HepG2 (cell line): ENCODE data around the gene TRIM25. TPM values are rescaled to one million over a fixed set of nuclear protein-coding genes. Genes with fewer than 3 reads are reported as not detected.

Experiments
- SAP130 ChIP-seq: IDR thresholded peaks from 2 replicates; pipeline ENCODE4 v1.6.1; 2016; ENCODE audit warnings: low read depth
- ZBTB42 ChIP-seq: sonication (generic); formaldehyde crosslinking; IDR thresholded peaks from 2 replicates; pipeline ENCODE4 v1.5.0; 2020; ENCODE audit warnings: mild to moderate bottlenecking, missing genetic modification reagents
- ZNF501 ChIP-seq: sonication (generic); formaldehyde crosslinking; IDR thresholded peaks from 2 replicates; pipeline ENCODE4 v1.5.1; 2020; ENCODE audit warnings: mild to moderate bottlenecking, moderate library complexity, missing genetic modification reagents
- ZNF737 ChIP-seq: sonication (generic); formaldehyde crosslinking; IDR thresholded peaks from 2 replicates; pipeline ENCODE4 v1.5.0; 2020; ENCODE audit warnings: missing genetic modification reagents, mild to moderate bottlenecking, borderline replicate concordance
- polyA plus RNA-seq, 8 experiments: library from polyadenylated mRNA; depleted of rRNA in 3 of 8; stranded (reverse) in 7 of 8; unstranded in 1 of 8; fragments of >200 nt; fragmentation: Illumina TruSeq in 4 of 8; extraction: Trizol in 4 of 8; gene quantifications; 2 replicates each; pipeline versions ENCODE4 v1.2.1 to v1.2.3, GENCODE V29; 2011 to 2016; ENCODE audit warnings: low read depth in 4 of 8, missing spikeins in 1 of 8, mixed read lengths in 1 of 8; ENCODE audit not compliant: insufficient read depth in 1 of 8
- total RNA-seq, 5 experiments: library from RNA; depleted of rRNA; stranded (reverse); fragments of >200 nt; fragmentation: Illumina TruSeq; extraction: Trizol; gene quantifications; 2 replicates each; pipeline ENCODE4 v1.2.3, GENCODE V29; 2016; ENCODE audit warnings: low read depth in 1 of 5
- TF ChIP-seq, protein P1 (sequence below): sonication (generic); formaldehyde crosslinking; IDR thresholded peaks from 2 replicates; pipeline ENCODE4 v1.4.0; 2020; ENCODE audit warnings: missing genetic modification reagents
- TF ChIP-seq, protein P2 (sequence below), 2 experiments: sonication (generic) in 1 of 2; formaldehyde crosslinking in 1 of 2; IDR thresholded peaks; 2 replicates each; pipeline versions ENCODE4 v1.4.0 to v1.6.1; 2016 to 2020; ENCODE audit warnings: borderline replicate concordance in 1 of 2, low read depth in 1 of 2, mild to moderate bottlenecking in 1 of 2, missing genetic modification reagents in 1 of 2

TRIM25 gene
- total and polyA plus RNA-seq, 2 of the 13 experiments (the other 11 are each of a cell fraction or from before 2014, with no cell fraction given) = 30.8 to 42.2 TPM

DNA sequence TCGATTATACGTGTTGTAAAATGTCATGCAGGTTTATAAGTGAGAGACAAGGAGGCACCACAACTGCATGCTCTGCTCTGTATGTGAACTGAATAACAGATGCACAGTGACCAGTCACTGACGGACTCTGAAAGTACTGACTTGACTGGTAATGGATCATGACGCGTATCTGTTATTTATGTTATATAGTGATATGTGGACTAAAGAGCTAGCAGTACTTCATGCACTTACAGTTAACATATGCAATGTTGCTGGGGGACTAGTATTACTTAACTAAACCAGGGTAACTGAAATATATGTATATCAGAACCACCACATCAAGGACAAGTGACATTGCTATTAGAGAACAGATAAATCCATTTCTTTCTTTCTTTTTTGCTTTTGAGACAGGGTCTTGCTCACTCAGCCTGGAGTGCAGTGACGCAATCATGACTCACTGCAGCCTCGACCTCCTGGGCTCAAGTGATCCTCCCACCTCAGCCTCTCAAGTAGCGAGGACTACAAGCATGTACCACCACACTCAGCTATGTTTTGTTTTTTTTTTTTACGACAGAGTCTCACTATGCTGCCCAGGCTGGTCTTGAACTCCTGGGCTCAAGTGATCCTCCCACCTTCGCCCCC is 29.8 kb upstream of the TRIM25 start (continued):
- TF ChIP-seq ZNF501 (CRISPR knock-in tag) = no peak
- no peak for TF ChIP-seq SAP130 (CRISPR knock-in tag)
- no peak for TF ChIP-seq ZNF737 (CRISPR knock-in tag)
- TF ChIP-seq, protein P1, sequence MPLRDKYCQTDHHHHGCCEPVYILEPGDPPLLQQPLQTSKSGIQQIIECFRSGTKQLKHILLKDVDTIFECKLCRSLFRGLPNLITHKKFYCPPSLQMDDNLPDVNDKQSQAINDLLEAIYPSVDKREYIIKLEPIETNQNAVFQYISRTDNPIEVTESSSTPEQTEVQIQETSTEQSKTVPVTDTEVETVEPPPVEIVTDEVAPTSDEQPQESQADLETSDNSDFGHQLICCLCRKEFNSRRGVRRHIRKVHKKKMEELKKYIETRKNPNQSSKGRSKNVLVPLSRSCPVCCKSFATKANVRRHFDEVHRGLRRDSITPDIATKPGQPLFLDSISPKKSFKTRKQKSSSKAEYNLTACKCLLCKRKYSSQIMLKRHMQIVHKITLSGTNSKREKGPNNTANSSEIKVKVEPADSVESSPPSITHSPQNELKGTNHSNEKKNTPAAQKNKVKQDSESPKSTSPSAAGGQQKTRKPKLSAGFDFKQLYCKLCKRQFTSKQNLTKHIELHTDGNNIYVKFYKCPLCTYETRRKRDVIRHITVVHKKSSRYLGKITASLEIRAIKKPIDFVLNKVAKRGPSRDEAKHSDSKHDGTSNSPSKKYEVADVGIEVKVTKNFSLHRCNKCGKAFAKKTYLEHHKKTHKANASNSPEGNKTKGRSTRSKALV = no peak
- TF ChIP-seq, protein P2, sequence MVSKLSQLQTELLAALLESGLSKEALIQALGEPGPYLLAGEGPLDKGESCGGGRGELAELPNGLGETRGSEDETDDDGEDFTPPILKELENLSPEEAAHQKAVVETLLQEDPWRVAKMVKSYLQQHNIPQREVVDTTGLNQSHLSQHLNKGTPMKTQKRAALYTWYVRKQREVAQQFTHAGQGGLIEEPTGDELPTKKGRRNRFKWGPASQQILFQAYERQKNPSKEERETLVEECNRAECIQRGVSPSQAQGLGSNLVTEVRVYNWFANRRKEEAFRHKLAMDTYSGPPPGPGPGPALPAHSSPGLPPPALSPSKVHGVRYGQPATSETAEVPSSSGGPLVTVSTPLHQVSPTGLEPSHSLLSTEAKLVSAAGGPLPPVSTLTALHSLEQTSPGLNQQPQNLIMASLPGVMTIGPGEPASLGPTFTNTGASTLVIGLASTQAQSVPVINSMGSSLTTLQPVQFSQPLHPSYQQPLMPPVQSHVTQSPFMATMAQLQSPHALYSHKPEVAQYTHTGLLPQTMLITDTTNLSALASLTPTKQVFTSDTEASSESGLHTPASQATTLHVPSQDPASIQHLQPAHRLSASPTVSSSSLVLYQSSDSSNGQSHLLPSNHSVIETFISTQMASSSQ (IDR thresholded peaks at IDR 0.05; ENCODE audit: low read depth) = no peak
- TF ChIP-seq, protein P2 (CRISPR knock-in tag; IDR thresholded peaks at IDR 0.05; ENCODE audit: borderline replicate concordance) = no peak
- TF ChIP-seq ZBTB42 = no peak
